ENCODE measurements around the gene CSNK1A1.
"Not testable (repeated sequence)": the region's sequence is repeated elsewhere in the genome, so short reads cannot be mapped to it uniquely, and the experiment has no call there.

The CSNK1A1 gene

GRCh38 chr5:149526845-149527590 lies 24.2 kb downstream of the CSNK1A1 start:
- DNase-seq = no peak

GRCh38 chr5:149521739-149522685 lies 29.2 kb downstream of the CSNK1A1 start:
- DNase-seq = no peak

- DNase-seq = no peak
Observed at GRCh38 chr5:149519601-149520000, 31.6 kb downstream of the CSNK1A1 start.

GRCh38 chr5:149518620-149519019 lies 32.6 kb downstream of the CSNK1A1 start:
- DNase-seq = no peak

GRCh38 chr5:149517461-149518122 lies 33.6 kb downstream of the CSNK1A1 start:
- no peak for DNase-seq

- no peak for DNase-seq
Observed at GRCh38 chr5:149514512-149514911, 36.7 kb downstream of the CSNK1A1 start.

GRCh38 chr5:149513372-149513947 lies 37.8 kb downstream of the CSNK1A1 start:
- not testable (repeated sequence) for DNase-seq

- DNase-seq = no peak
Observed at GRCh38 chr5:149510136-149510535, 41.1 kb downstream of the CSNK1A1 start.

GRCh38 chr5:149504677-149505076 lies 46.6 kb downstream of the CSNK1A1 start:
- DNase-seq = no peak

GRCh38 chr5:149503006-149503405 lies 48.2 kb downstream of the CSNK1A1 start:
- no peak for DNase-seq

- DNase-seq = no peak
Observed at GRCh38 chr5:149500922-149501582, 50.2 kb downstream of the CSNK1A1 start.

GRCh38 chr5:149498724-149499336 lies 52.4 kb downstream of the CSNK1A1 start:
- DNase-seq = no peak

GRCh38 chr5:149497357-149497756 lies 53.9 kb downstream of the CSNK1A1 start:
- no peak for DNase-seq

GRCh38 chr5:149496917-149497316 lies 54.3 kb downstream of the CSNK1A1 start:
- no peak for DNase-seq

- no peak for DNase-seq
Observed at GRCh38 chr5:149496166-149496565, 55.1 kb downstream of the CSNK1A1 start.

GRCh38 chr5:149495673-149496072 lies 55.6 kb downstream of the CSNK1A1 start:
- no peak for DNase-seq

GRCh38 chr5:149493316-149493715 lies 57.9 kb downstream of the CSNK1A1 start:
- DNase-seq = no peak

GRCh38 chr5:149492781-149493180 lies 58.5 kb downstream of the CSNK1A1 start:
- no peak for DNase-seq

GRCh38 chr5:149490599-149491485 lies 60.4 kb downstream of the CSNK1A1 start:
- DNase-seq = no peak

GRCh38 chr5:149489605-149490037 lies 61.6 kb downstream of the CSNK1A1 start:
- DNase-seq = no peak

Data from NCI-H524 (cell line).